ENCODE data around the gene ALOX15B.

DNA sequence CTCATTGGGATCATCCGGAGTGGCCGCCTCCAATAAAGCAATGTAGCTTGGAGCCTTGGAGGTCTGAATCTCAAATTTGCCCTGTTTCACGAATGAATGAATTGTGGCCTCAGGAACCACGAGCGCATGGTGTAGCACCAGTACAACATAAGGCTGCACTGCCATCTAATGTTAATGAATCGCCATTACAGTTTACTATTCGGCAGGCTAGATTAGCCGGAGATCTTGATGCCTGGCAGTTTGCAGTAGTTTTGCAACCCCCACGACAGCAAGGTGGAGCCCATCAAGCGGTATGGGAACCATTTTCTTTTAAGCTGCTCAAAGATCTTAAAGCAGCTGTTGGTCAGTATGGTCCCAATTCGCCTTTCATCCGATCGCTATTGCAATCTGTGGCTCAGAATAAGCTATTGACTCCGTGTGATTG, 18.8 kb downstream of the ALOX15B start:
- TF ChIP-seq, protein P1, sequence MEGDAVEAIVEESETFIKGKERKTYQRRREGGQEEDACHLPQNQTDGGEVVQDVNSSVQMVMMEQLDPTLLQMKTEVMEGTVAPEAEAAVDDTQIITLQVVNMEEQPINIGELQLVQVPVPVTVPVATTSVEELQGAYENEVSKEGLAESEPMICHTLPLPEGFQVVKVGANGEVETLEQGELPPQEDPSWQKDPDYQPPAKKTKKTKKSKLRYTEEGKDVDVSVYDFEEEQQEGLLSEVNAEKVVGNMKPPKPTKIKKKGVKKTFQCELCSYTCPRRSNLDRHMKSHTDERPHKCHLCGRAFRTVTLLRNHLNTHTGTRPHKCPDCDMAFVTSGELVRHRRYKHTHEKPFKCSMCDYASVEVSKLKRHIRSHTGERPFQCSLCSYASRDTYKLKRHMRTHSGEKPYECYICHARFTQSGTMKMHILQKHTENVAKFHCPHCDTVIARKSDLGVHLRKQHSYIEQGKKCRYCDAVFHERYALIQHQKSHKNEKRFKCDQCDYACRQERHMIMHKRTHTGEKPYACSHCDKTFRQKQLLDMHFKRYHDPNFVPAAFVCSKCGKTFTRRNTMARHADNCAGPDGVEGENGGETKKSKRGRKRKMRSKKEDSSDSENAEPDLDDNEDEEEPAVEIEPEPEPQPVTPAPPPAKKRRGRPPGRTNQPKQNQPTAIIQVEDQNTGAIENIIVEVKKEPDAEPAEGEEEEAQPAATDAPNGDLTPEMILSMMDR (conservative IDR thresholded peaks at IDR 0.05 in 1 of 2, IDR thresholded peaks at IDR 0.05 in 1 of 2; ENCODE audit: low read depth in 1 of 2, low read length in 2 of 2), result peak; percentile 62 to 82
- TF ChIP-seq EZH2 (IDR thresholded peaks at IDR 0.05; ENCODE audit: low read length, missing control alignments), result no peak
